ENCODE data around the gene LMBR1. TPM values are rescaled to one million over a fixed set of nuclear protein-coding genes. Genes with fewer than 3 reads are reported as not detected.
"Not testable (repeated sequence)": the region's sequence is repeated elsewhere in the genome, so short reads cannot be mapped to it uniquely, and the experiment has no call there.

The LMBR1 gene
- polyA plus RNA-seq, 1 experiment = 5.3 TPM

- no peaks in the 10 kb centered on the region for H3K36me3 ChIP-seq (ENCODE audit: control insufficient read depth, insufficient read depth, low read length)
- POLR2A ChIA-PET = no interaction called here
- TF ChIP-seq CTCF (IDR thresholded peaks at IDR 0.05; ENCODE audit: insufficient read depth, low read depth, low read length) = no peak
- CTCF ChIA-PET = no interaction called here
- no peaks in the 10 kb centered on the region for H3K27me3 ChIP-seq (ENCODE audit: control insufficient read depth, insufficient read depth, low read length)
- no peak for DNase-seq (ENCODE audit: low read depth)
- no peak overlapping the region for H3K4me3 ChIP-seq (ENCODE audit: low read depth, low read length)
These were observed 254.4 kb downstream of the LMBR1 start for GRCh38 chr7:156638443-156639077.

GRCh38 chr7:156637093-156637492 is 255.9 kb downstream of the LMBR1 start:
- DNase-seq (ENCODE audit: low read depth); POLR2A ChIA-PET; H3K4me3 ChIP-seq (ENCODE audit: low read depth, low read length); CTCF ChIA-PET; H3K36me3 ChIP-seq (ENCODE audit: control insufficient read depth, insufficient read depth, low read length); H3K27me3 ChIP-seq (ENCODE audit: control insufficient read depth, insufficient read depth, low read length): not testable (repeated sequence)

GRCh38 chr7:156635529-156636385 is 257.2 kb downstream of the LMBR1 start:
- ChIA-PET POLR2A (no interaction called here), CTCF (no interaction called here)
- DNase-seq (ENCODE audit: low read depth) = no peak
- H3K36me3 ChIP-seq (ENCODE audit: control insufficient read depth, insufficient read depth, low read length) = no peaks in the 10 kb centered on the region
- TF ChIP-seq CTCF (IDR thresholded peaks at IDR 0.05; ENCODE audit: insufficient read depth, low read depth, low read length) = no peak
- no peak overlapping the region for H3K4me3 ChIP-seq (ENCODE audit: low read depth, low read length)
- no peaks in the 10 kb centered on the region for H3K27me3 ChIP-seq (ENCODE audit: control insufficient read depth, insufficient read depth, low read length)

- no peak for DNase-seq (ENCODE audit: low read depth)
- H3K36me3 ChIP-seq (ENCODE audit: control insufficient read depth, insufficient read depth, low read length) = no peaks in the 10 kb centered on the region
- POLR2A ChIA-PET = no interaction called here
- no peak for TF ChIP-seq CTCF (IDR thresholded peaks at IDR 0.05; ENCODE audit: insufficient read depth, low read depth, low read length)
- CTCF ChIA-PET = no interaction called here
- H3K4me3 ChIP-seq (ENCODE audit: low read depth, low read length) = no peak overlapping the region
- no peaks in the 10 kb centered on the region for H3K27me3 ChIP-seq (ENCODE audit: control insufficient read depth, insufficient read depth, low read length)
These were observed 258.9 kb downstream of the LMBR1 start for GRCh38 chr7:156634117-156634516.

- TF ChIP-seq CTCF (IDR thresholded peaks at IDR 0.05; ENCODE audit: insufficient read depth, low read depth, low read length) = no peak
- POLR2A ChIA-PET = no interaction called here
These were observed 263.1 kb downstream of the LMBR1 start for GRCh38 chr7:156629873-156630272.

More at GRCh38 chr7:156629873-156630272, 263.1 kb downstream of the LMBR1 start:
- no peak overlapping the region for H3K4me3 ChIP-seq (ENCODE audit: low read depth, low read length)
- H3K27me3 ChIP-seq (ENCODE audit: control insufficient read depth, insufficient read depth, low read length) = no peaks in the 10 kb centered on the region
- CTCF ChIA-PET = no interaction called here
- H3K36me3 ChIP-seq (ENCODE audit: control insufficient read depth, insufficient read depth, low read length) = no peaks in the 10 kb centered on the region
- no peak for DNase-seq (ENCODE audit: low read depth)

All from BJ (cell line).